Endothelial cell of umbilical vein (primary cell): Measurements from ENCODE around the gene ACO2. TPM values are rescaled to one million over a fixed set of nuclear protein-coding genes. Genes with fewer than 3 reads are reported as not detected.

Source experiments
- BruUV-seq: library from RNA; stranded (reverse); fragments of 400-500 nt; replicated peaks from 2 replicates; lab custom pipeline; 2021; lab: Mats Ljungman, UMichigan
- CTCF ChIA-PET: fragments of 300-600, 350-600 bp; sonication (Branson Sonifier 250); formaldehyde crosslinking; loops from one replicate; lab custom pipeline; 2021; ENCODE audit warnings: antibody characterized with exemption, inconsistent platforms; lab: Charles Lee
- POLR2A ChIA-PET: fragments of 300-600, 350-600 bp; sonication (Branson Sonifier 250); formaldehyde crosslinking; loops from one replicate; lab custom pipeline; 2021; ENCODE audit warnings: antibody characterized with exemption, inconsistent platforms; lab: Charles Lee
- DNase-seq: peaks from one replicate; pipeline ENCODE4 v3.0.0-alpha.2; 2011; ENCODE audit warnings: low read depth, low spot score
- FAIRE-seq: peaks from 2 replicates; lab custom pipeline; 2011; peaks lifted over from hg19 to GRCh38; lab: Jason Lieb, UNC
- H2AFZ ChIP-seq: 2 replicates; pipeline ENCODE4 v1.6.0; 2012; ENCODE audit warnings: low read depth, low read length, control low read depth, inconsistent platforms
- H3K27ac ChIP-seq: 2 replicates; pipeline ENCODE4 v1.5.1; 2011; ENCODE audit warnings: low read depth, mild to moderate bottlenecking, control low read depth, low read length, moderate library complexity; ENCODE audit not compliant: insufficient read depth
- H3K27me3 ChIP-seq, 2 experiments: 2 replicates each; pipeline versions ENCODE4 v1.6.0 to v1.6.1; 2011; ENCODE audit warnings: low read length in 2 of 2, mixed read lengths in 1 of 2; ENCODE audit not compliant: control insufficient read depth in 2 of 2, insufficient read depth in 2 of 2
- H3K36me3 ChIP-seq, 2 experiments: 2 replicates in 1 of 2; 3 replicates in 1 of 2; pipeline ENCODE4 v1.5.1; 2011; ENCODE audit warnings: low read length in 2 of 2, mild to moderate bottlenecking in 1 of 2, moderate library complexity in 1 of 2; ENCODE audit not compliant: control insufficient read depth in 2 of 2, insufficient read depth in 2 of 2; ENCODE audit errors: extremely low read depth in 1 of 2
- H3K4me1 ChIP-seq: 3 replicates; pipeline ENCODE4 v1.5.1; 2011; ENCODE audit warnings: mild to moderate bottlenecking, low read length; ENCODE audit not compliant: control insufficient read depth, insufficient read depth; ENCODE audit errors: extremely low read depth
- H3K4me2 ChIP-seq: 2 replicates; pipeline ENCODE4 v1.6.1; 2011; ENCODE audit warnings: low read length, control low read depth, mixed read lengths; ENCODE audit not compliant: insufficient read depth
- H3K4me3 ChIP-seq, 3 experiments: fragments of 200-600 bp in 1 of 3; sonication (generic), shearing (Covaris generic) in 1 of 3; replicated peaks in 1 of 3; 2 replicates each; pipeline ENCODE4 v1.5.1; 2011 to 2016; ENCODE audit warnings: control low read depth in 3 of 3, low read length in 3 of 3, mild to moderate bottlenecking in 2 of 3, inconsistent platforms in 1 of 3, low read depth in 1 of 3, moderate library complexity in 1 of 3; ENCODE audit not compliant: insufficient read depth in 1 of 3
- H3K79me2 ChIP-seq: 2 replicates; pipeline ENCODE4 v1.6.0; 2012; ENCODE audit warnings: low read length, inconsistent platforms; ENCODE audit not compliant: control insufficient read depth, insufficient read depth
- H3K9ac ChIP-seq: replicated peaks from 2 replicates; pipeline ENCODE3; 2011; ENCODE audit warnings: low read length, control low read depth; ENCODE audit not compliant: insufficient read depth; ENCODE audit errors: extremely low read depth
- H3K9me1 ChIP-seq: replicated peaks from 3 replicates; pipeline ENCODE4 v1.6.0; 2011; ENCODE audit warnings: mild to moderate bottlenecking, low read length; ENCODE audit not compliant: control insufficient read depth, insufficient read depth; ENCODE audit errors: extremely low read depth
- H3K9me3 ChIP-seq: replicated peaks from 2 replicates; pipeline ENCODE4 v1.5.1; 2012; ENCODE audit warnings: low read length, inconsistent platforms; ENCODE audit not compliant: control insufficient read depth, insufficient read depth
- H4K20me1 ChIP-seq: replicated peaks from 2 replicates; pipeline ENCODE3; 2011; ENCODE audit warnings: mild to moderate bottlenecking, low read length; ENCODE audit not compliant: control insufficient read depth, insufficient read depth; ENCODE audit errors: extremely low read depth
- MAX ChIP-seq: IDR thresholded peaks from 2 replicates; pipeline ENCODE4 v1.6.1; 2011; ENCODE audit not compliant: insufficient read depth, insufficient read length
- MYC ChIP-seq: IDR thresholded peaks from one replicate; pipeline ENCODE4 v1.6.1; 2011; ENCODE audit warnings: mild to moderate bottlenecking, low read depth, low read length
- POLR2A ChIP-seq: IDR thresholded peaks from 2 replicates; pipeline ENCODE4 v1.6.1; 2012; ENCODE audit warnings: low read depth, mild to moderate bottlenecking, control low read depth, low read length
- POLR2AphosphoS5 ChIP-seq: IDR thresholded peaks from 2 replicates; pipeline ENCODE4 v1.6.1; 2012; ENCODE audit warnings: low read depth, mild to moderate bottlenecking, control low read depth, low read length, moderate library complexity; ENCODE audit not compliant: insufficient read depth
- dilution Hi-C: fragments of 300-500 bp; cut with MboI; formaldehyde crosslinking; loops from one replicate; pipeline ENCODE4 v1.15.0; 2019; ENCODE audit warnings: low sequenced_read_pairs; ENCODE audit not compliant: extremely low pct_ligation_motif_present
- intact Hi-C: fragments of 100-400 bp; cut with micrococcal nuclease; formaldehyde crosslinking; loops from one replicate; pipeline ENCODE4 v1.10.0; 2022
- polyA plus RNA-seq, 4 experiments: library from polyadenylated mRNA; depleted of rRNA in 3 of 4; stranded (reverse) in 3 of 4; unstranded in 1 of 4; fragments of >200 nt; gene quantifications; 2 replicates each; pipeline versions ENCODE4 v1.2.1 to v1.2.3, GENCODE V29; 2011 to 2012; ENCODE audit warnings: missing spikeins in 1 of 4
- total RNA-seq: library from RNA; stranded (reverse); gene quantifications from 2 replicates; pipeline ENCODE4 v1.2.3, GENCODE V29; 2021

ACO2 gene
- total and polyA plus RNA-seq, 2 donors (not counting 3 experiments of a cell fraction or from before 2014, with no cell fraction given), result 63.8 to 79.7 TPM

DNA sequence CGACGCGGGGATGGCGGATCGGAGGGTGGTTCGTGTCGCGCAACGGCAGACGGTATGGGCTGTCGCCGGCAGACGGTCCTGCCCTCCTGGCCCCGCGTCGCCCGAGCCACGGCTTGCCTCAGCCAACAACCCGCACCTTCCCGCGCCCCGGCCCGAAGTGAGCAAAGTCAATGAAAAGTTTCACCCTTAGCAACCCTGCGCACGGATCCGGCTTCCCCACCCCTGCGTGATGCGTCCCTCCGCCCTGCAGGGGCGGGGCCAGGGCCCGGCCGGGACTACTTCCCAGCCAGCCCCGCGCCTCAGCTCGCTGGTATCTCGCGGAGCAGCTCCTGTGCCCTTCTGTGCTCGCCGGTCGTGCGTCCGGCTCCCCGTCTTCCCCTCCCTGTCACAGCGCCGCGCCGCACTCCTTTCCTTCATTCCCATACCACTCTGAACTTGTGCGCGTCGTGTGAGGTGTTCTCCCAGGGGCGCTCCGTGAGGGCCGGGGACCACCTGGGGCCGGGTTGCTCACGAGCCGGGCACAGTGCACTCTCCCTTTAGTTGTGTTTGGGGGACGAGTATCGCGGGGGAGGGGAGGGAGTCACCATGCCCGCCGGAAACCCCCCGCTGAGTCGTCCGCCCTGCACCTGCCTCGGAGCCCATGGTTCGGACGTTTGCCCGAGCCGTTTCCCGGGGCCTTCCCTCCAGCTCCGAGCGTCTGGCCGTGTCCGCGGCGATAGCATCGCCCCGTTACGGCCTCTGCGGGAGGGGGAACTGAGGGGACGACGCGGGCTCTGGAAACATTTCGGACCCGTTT, 22.1 kb upstream of the ACO2 start, which contains the start of gene TOB2:
TOB2 (minus strand) TSS at position 163 of the 796 bp plus-strand sequence. CDS start 9,456 bp downstream, outside the sequence.
- Histone ChIP-seq H4K20me1 (peaks cover 4% of the 10 kb centered on the region), H3K9me3 (no peaks in the 10 kb centered on the region), H3K27ac (peak within 1 kb of the TSS; percentile 83), H3K4me3 (peak within 1 kb of the TSS; percentile 95 to 100 (median 96)), H3K9ac (peak within 1 kb of the TSS; percentile 89), H2AFZ (peak within 1 kb of the TSS; percentile 63), H3K9me1 (no peaks in the 10 kb centered on the region), H3K79me2 (peaks cover 46% of the 10 kb centered on the region), H3K36me3 (no peaks in the 10 kb centered on the region), H3K4me2 (peak within 1 kb of the TSS; percentile 92), H3K4me1 (peaks cover 4% of the 10 kb centered on the region), H3K27me3 (no peaks in the 10 kb centered on the region)
- intact Hi-C loops (no loop called here), dilution Hi-C loops (no loop called here)
- TSS peak; percentile 69 for BruUV-seq
- POLR2A ChIA-PET, result interaction anchor here (1.0 to 2.3 kb wide), 6 partner anchors 10 to 65 kb away, joined by 3 to 11 read pairs (median 4); partner anchors contain the start of genes ACO2, PHF5A and TEF
- DNase-seq (peak; percentile 93), FAIRE-seq (peak; percentile 87)
- CTCF ChIA-PET, result interaction anchor here (0.9 to 1.9 kb wide), 6 partner anchors 9 to 70 kb away, joined by 3 to 18 read pairs (median 5); no protein-coding TSS in a partner anchor
- TF ChIP-seq MYC, result no peak
- TF ChIP-seq POLR2A, result peak; percentile 100
- peak; percentile 63 for TF ChIP-seq MAX
- TF ChIP-seq POLR2AphosphoS5, result peak; percentile 100
